ENCODE measurements around the gene ABCA2.
"Not testable (repeated sequence)": the region's sequence is repeated elsewhere in the genome, so short reads cannot be mapped to it uniquely, and the experiment has no call there.

Gene ABCA2

GRCh38 chr9:137064027-137064879 lies 36.2 kb upstream of the ABCA2 start:
- DNase-seq (ENCODE audit: low read depth in 2 of 2): peak in 1 of 2 donors; percentile 23

GRCh38 chr9:137063311-137064026 lies 35.4 kb upstream of the ABCA2 start:
- no peak for DNase-seq (ENCODE audit: low read depth in 2 of 2)

GRCh38 chr9:137062798-137063197 lies 34.8 kb upstream of the ABCA2 start:
- DNase-seq (ENCODE audit: low read depth in 2 of 2): not testable (repeated sequence)

- no peak for DNase-seq (ENCODE audit: low read depth in 2 of 2)
These were observed 34.3 kb upstream of the ABCA2 start for GRCh38 chr9:137062384-137062783.

- DNase-seq (ENCODE audit: low read depth in 2 of 2): no peak
These were observed 30.6 kb upstream of the ABCA2 start for GRCh38 chr9:137058521-137059234.

- no peak for DNase-seq (ENCODE audit: low read depth in 2 of 2)
These were observed 29.5 kb upstream of the ABCA2 start for GRCh38 chr9:137057545-137057944.

GRCh38 chr9:137056739-137057415 lies 28.8 kb upstream of the ABCA2 start:
- no peak for DNase-seq (ENCODE audit: low read depth in 2 of 2)

- no peak for DNase-seq (ENCODE audit: low read depth in 2 of 2)
These were observed 27.6 kb upstream of the ABCA2 start for GRCh38 chr9:137055385-137056364.

GRCh38 chr9:137054932-137055384 lies 26.9 kb upstream of the ABCA2 start:
- no peak for DNase-seq (ENCODE audit: low read depth in 2 of 2)

GRCh38 chr9:137053944-137054931 lies 26.2 kb upstream of the ABCA2 start, which contains the start of gene ENTPD2:
ENTPD2 (minus strand) TSS chr9:137054061; CDS start chr9:137053997, 64 bp downstream.
- no peak for DNase-seq (ENCODE audit: low read depth in 2 of 2)

- DNase-seq (ENCODE audit: low read depth in 2 of 2): no peak
These were observed 25.2 kb upstream of the ABCA2 start for GRCh38 chr9:137052998-137053943.

- DNase-seq (ENCODE audit: low read depth in 2 of 2): no peak
These were observed 24.3 kb upstream of the ABCA2 start for GRCh38 chr9:137052293-137052692.

- DNase-seq (ENCODE audit: low read depth in 2 of 2): no peak
These were observed 23.2 kb upstream of the ABCA2 start for GRCh38 chr9:137051145-137051724.

GRCh38 chr9:137050570-137050969 lies 22.5 kb upstream of the ABCA2 start:
- DNase-seq (ENCODE audit: low read depth in 2 of 2): no peak

GRCh38 chr9:137049544-137050449 lies 21.8 kb upstream of the ABCA2 start:
- DNase-seq (ENCODE audit: low read depth in 2 of 2): no peak
